NOMO-1 (cell line): ENCODE measurements around the gene MACF1.

ENCODE experiments used
- DNase-seq, 2 experiments: peaks; one replicate each; lab custom pipeline; 2025; ENCODE audit not compliant: unreplicated experiment in 2 of 2; lab: John Stamatoyannopoulos, UW

Gene MACF1

GRCh38 chr1:39410915-39411436, 206.5 kb downstream of the MACF1 start:
- no peak for DNase-seq

GRCh38 chr1:39411526-39412478, 207.3 kb downstream of the MACF1 start:
- no peak for DNase-seq

GRCh38 chr1:39412892-39413291, 208.4 kb downstream of the MACF1 start:
- DNase-seq: no peak

- no peak for DNase-seq
Observed at GRCh38 chr1:39413902-39414528, 209.5 kb downstream of the MACF1 start.

GRCh38 chr1:39415553-39415952, 211.1 kb downstream of the MACF1 start:
- no peak for DNase-seq

- no peak for DNase-seq
Observed at GRCh38 chr1:39416609-39417008, 212.1 kb downstream of the MACF1 start.

GRCh38 chr1:39418236-39418635, 213.7 kb downstream of the MACF1 start:
- DNase-seq: no peak

- no peak for DNase-seq
Observed at GRCh38 chr1:39420493-39420892, 216.0 kb downstream of the MACF1 start.

- no peak for DNase-seq
Observed at GRCh38 chr1:39422614-39423013, 218.1 kb downstream of the MACF1 start.

- no peak for DNase-seq
Observed at GRCh38 chr1:39425151-39425550, 220.7 kb downstream of the MACF1 start.

GRCh38 chr1:39425634-39426033, 221.1 kb downstream of the MACF1 start:
- no peak for DNase-seq

GRCh38 chr1:39426346-39426745, 221.9 kb downstream of the MACF1 start:
- DNase-seq: no peak

GRCh38 chr1:39427374-39427773, 222.9 kb downstream of the MACF1 start:
- no peak for DNase-seq

GRCh38 chr1:39427912-39428311, 223.4 kb downstream of the MACF1 start:
- DNase-seq: no peak

- no peak for DNase-seq
Observed at GRCh38 chr1:39431927-39432326, 227.4 kb downstream of the MACF1 start.

GRCh38 chr1:39434797-39435395, 230.4 kb downstream of the MACF1 start:
- DNase-seq: no peak

GRCh38 chr1:39435597-39435996, 231.1 kb downstream of the MACF1 start:
- no peak for DNase-seq

- no peak for DNase-seq
Observed at GRCh38 chr1:39436842-39437241, 232.3 kb downstream of the MACF1 start.

GRCh38 chr1:39438042-39438441, 233.5 kb downstream of the MACF1 start:
- DNase-seq: no peak

GRCh38 chr1:39440856-39441255, 236.4 kb downstream of the MACF1 start:
- DNase-seq: no peak

- no peak for DNase-seq
Observed at GRCh38 chr1:39441797-39442196, 237.3 kb downstream of the MACF1 start.
